Psoas muscle (tissue), 8 donors: ENCODE data around the gene ATP13A5. TPM values are rescaled to one million over a fixed set of nuclear protein-coding genes. Genes with fewer than 3 reads are reported as not detected.

ENCODE experiments used
- ATAC-seq, 4 donors: fragments of 200-7000 bp; cut with Tn5 transposase; one replicate each; pipeline ENCODE4 v1.9.1; 2020; ENCODE audit warnings: moderate library complexity in 3 of 4, mild to moderate bottlenecking in 2 of 4
- DNase-seq, 2 donors: peaks; one replicate each; pipeline ENCODE4 v3.0.0-alpha.2; 2020
- H3K27ac ChIP-seq: fragments of 200-600 bp; one replicate; pipeline ENCODE4 v1.8.0; 2022
- H3K27me3 ChIP-seq, 3 donors: fragments of 200-600 bp in 1 of 3; one replicate each; pipeline versions ENCODE4 v1.6.1 to v1.8.0; 2013 to 2022; ENCODE audit warnings: low read length in 2 of 3, mild to moderate bottlenecking in 2 of 3, moderate library complexity in 1 of 3; ENCODE audit not compliant: insufficient read depth in 3 of 3
- H3K36me3 ChIP-seq, 2 donors: fragments of 200-600 bp in 1 of 2; one replicate each; pipeline versions ENCODE4 v1.6.1 to v1.8.0; 2013 to 2022; ENCODE audit warnings: low read depth in 1 of 2, mild to moderate bottlenecking in 1 of 2, moderate library complexity in 1 of 2; ENCODE audit not compliant: insufficient read depth in 1 of 2
- H3K4me1 ChIP-seq: fragments of 200-600 bp; one replicate; pipeline ENCODE4 v1.8.0; 2022
- H3K4me3 ChIP-seq: fragments of 200-600 bp; one replicate; pipeline ENCODE4 v1.8.0; 2022; ENCODE audit warnings: mild to moderate bottlenecking
- H3K9me3 ChIP-seq: fragments of 200-600 bp; one replicate; pipeline ENCODE4 v1.8.0; 2022
- WGBS, 3 donors: extraction: QIAGEN DNeasy Blood & Tissue Kit; methylation state at CpG; one replicate each; pipeline versions ENCODE4 v1.1.6 to v1.1.7; 2013; 5-methylcytosine and 5-hydroxymethylcytosine counted together
- intact Hi-C, 2 donors: fragments of 100-400 bp; cut with DNase I; formaldehyde crosslinking; loops; one replicate each; pipeline versions ENCODE4 v1.11.0 to v1.14.2; 2022
- polyA plus RNA-seq, 3 donors: library from polyadenylated mRNA; stranded (reverse); fragments of 200-250 nt; gene quantifications; one replicate each; pipeline ENCODE4 v1.2.3, GENCODE V29; 2013
- total RNA-seq, 4 donors: library from RNA; stranded (reverse); fragmentation: NEBNext Ultra II Directional in 2 of 4; extraction: Animal tissue kit (Norgen Biotek cat#: 25700) in 2 of 4; gene quantifications; one replicate each; pipeline versions ENCODE4 v1.2.1 to v1.2.4, GENCODE V29; 2021 to 2023
- TF ChIP-seq, protein P1 (sequence below): fragments of 200-600 bp; IDR thresholded peaks from one replicate; pipeline ENCODE4 v1.8.0; 2022; ENCODE audit warnings: antibody characterized with exemption
- donor health status: healthy with polysubstance abuse.
- donor health status: DM: no; HTN: no; CAD: no; lungs with moderate emphysema.
- donor health status: Bipolar disorder and iron deficiency.
- donor health status: healthy.
- donor health status: DM: yes; HTN: yes; CAD: no.
- donor health status: DM: no; HTN: no; CAD: no.
- donor health status: DM: no; HTN: no; CAD: no.
- donor health status: DM: yes; HTN: yes; CAD: no.

ATP13A5 gene
- total and polyA plus RNA-seq, 7 donors, result 0.07 TPM; not detected in 6

DNA sequence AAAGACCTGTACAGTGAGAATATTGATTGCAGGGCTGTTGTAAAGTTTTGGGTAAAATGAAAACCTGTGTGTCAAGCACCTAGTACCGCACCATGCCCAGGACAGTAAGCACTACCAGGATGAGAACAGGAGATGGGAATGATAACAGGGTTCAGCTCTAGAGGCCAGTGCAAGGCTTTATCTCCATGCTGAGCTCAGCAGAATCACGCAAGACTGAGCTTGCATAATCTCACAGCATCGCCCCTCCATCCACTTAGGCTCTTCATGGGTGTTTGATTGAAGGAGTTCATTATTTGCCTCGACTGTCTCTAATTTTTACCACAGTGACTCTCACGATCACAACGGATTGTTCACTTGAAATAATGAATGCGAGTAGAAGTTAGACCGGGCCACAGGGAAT is 2.9 kb downstream of the ATP13A5 start:
- Histone ChIP-seq H3K4me1 (no peaks in the 10 kb centered on the region), H3K4me3 (no peak overlapping the region), H3K27ac (no peak overlapping the region), H3K27me3 (no peaks in the 10 kb centered on the region), H3K36me3 (no peaks in the 10 kb centered on the region), H3K9me3 (no peaks in the 10 kb centered on the region)
- DNase-seq, result no peak
- intact Hi-C loops, result no loop called here
- TF ChIP-seq, protein P1, sequence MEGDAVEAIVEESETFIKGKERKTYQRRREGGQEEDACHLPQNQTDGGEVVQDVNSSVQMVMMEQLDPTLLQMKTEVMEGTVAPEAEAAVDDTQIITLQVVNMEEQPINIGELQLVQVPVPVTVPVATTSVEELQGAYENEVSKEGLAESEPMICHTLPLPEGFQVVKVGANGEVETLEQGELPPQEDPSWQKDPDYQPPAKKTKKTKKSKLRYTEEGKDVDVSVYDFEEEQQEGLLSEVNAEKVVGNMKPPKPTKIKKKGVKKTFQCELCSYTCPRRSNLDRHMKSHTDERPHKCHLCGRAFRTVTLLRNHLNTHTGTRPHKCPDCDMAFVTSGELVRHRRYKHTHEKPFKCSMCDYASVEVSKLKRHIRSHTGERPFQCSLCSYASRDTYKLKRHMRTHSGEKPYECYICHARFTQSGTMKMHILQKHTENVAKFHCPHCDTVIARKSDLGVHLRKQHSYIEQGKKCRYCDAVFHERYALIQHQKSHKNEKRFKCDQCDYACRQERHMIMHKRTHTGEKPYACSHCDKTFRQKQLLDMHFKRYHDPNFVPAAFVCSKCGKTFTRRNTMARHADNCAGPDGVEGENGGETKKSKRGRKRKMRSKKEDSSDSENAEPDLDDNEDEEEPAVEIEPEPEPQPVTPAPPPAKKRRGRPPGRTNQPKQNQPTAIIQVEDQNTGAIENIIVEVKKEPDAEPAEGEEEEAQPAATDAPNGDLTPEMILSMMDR, result no peak
- ATAC-seq, result no peak
- 86 to 96% (median 90%) methylated on average over 8 of the region's 8 CpGs for WGBS, 3 donors

DNA sequence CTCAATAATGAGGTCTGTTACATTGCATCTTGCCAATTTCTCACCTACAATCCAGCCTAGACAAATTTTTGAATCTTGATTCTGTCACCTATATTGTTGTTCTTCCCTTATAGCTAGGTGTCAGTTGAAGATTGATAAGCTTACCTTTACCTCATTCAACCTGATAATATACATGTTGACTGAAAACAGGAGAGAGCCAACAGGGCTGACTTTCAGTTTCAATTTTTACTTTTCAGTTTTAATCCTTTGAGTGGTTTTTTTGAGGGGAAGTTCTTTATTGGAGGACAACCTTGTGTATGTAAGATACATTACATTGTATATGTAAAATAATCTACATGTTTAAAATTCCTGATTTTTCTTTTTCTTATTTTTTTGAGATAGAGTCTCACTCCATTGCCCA is 5.8 kb downstream of the ATP13A5 start:
- Histone ChIP-seq H3K4me1 (no peaks in the 10 kb centered on the region), H3K27ac (no peak overlapping the region), H3K9me3 (no peaks in the 10 kb centered on the region), H3K27me3 (no peaks in the 10 kb centered on the region), H3K4me3 (no peak overlapping the region), H3K36me3 (no peaks in the 10 kb centered on the region)
- intact Hi-C loops, result no loop called here
- ATAC-seq, result no peak
- no peak for DNase-seq
- TF ChIP-seq, protein P1, result no peak

DNA sequence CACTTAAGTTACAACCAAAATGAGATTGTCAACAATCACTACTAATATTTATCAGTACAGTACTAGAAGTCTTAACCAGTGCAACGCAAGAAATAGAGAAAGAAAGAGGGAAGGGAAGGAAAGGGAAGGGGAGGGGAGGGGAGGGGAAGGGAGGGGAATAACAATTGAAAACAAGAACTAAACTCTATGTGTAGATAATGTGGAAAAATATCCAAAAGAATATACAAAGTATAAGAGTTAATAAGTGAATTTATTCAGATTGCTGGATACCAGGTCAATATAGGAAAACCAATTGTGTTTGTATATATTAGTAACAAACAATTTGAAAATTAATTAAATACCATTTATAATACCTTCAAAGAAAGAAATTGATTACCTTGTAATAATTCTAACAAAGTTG is 10.7 kb downstream of the ATP13A5 start:
- Histone ChIP-seq H3K27me3 (no peaks in the 10 kb centered on the region), H3K4me1 (no peaks in the 10 kb centered on the region), H3K9me3 (no peaks in the 10 kb centered on the region), H3K4me3 (no peak overlapping the region), H3K27ac (no peak overlapping the region), H3K36me3 (no peaks in the 10 kb centered on the region)
- 53 to 73% (median 68%) methylated on average over 1 of the region's 1 CpG for WGBS, 3 donors
- DNase-seq (no peak), ATAC-seq (no peak)
- TF ChIP-seq, protein P1, result no peak
- intact Hi-C loops, result no loop called here

DNA sequence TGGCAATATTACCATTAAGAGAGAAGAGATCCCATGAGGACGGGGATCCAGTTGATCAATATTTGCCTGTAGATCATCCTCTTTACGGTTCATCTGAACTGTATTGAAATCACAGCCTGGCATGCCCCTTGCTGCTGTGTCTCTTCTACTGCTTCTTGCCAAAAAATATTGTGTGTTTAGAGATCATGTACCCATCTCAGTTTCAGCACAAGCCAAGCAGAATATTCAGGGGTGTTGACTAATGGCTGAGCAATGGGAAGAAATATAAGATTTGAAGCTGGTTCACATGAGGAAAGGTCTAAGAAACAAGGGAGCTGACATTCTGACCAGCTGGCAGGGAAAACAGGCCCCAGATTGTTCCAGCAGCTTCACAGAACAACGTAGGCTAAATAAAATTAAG is 21.3 kb downstream of the ATP13A5 start:
- Histone ChIP-seq H3K27me3 (no peaks in the 10 kb centered on the region), H3K9me3 (no peaks in the 10 kb centered on the region), H3K27ac (no peak overlapping the region), H3K4me3 (no peak overlapping the region), H3K36me3 (no peaks in the 10 kb centered on the region), H3K4me1 (no peaks in the 10 kb centered on the region)
- intact Hi-C loops, result no loop called here
- TF ChIP-seq, protein P1, result no peak
- DNase-seq (no peak), ATAC-seq (peak in 2 of 4 donors; percentile 76 to 91)
- WGBS, 3 donors, result 46 to 68% (median 55%) methylated on average over 3 of the region's 3 CpGs

DNA sequence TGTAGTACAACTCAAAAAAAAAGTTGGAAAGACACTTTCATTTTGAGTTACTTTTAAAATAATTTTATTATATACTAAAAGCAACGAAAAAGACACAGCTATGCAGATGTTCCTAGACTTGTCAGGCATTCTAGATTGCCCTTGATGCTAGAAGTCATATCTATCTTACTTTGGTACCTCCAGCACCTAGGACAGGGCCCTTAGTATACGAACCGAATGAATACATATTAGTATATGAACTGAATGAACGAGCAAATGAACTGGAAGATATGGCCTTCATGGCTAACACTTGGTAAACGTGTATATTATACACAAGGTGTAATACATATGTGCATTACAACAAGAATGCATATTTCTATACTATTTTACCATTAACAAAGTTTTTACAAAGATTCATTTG is 24.1 kb downstream of the ATP13A5 start:
- intact Hi-C loops, result no loop called here
- ATAC-seq (no peak), DNase-seq (no peak)
- no peaks in the 10 kb centered on the region for H3K9me3 ChIP-seq
- H3K36me3 ChIP-seq, result no peaks in the 10 kb centered on the region
- no peaks in the 10 kb centered on the region for H3K27me3 ChIP-seq
- H3K4me3 ChIP-seq, result no peak overlapping the region
- WGBS, 3 donors, result 56 to 74% (median 61%) methylated on average over 5 of the region's 5 CpGs
- H3K4me1 ChIP-seq, result peaks cover 6% of the 10 kb centered on the region
- TF ChIP-seq, protein P1, result no peak
- H3K27ac ChIP-seq, result no peak overlapping the region
